ENCODE measurements around the gene PAM.

- TF ChIP-seq MAX (IDR thresholded peaks at IDR 0.05) (no peak), CTCF (IDR thresholded peaks at IDR 0.05 in 2 of 3, conservative IDR thresholded peaks at IDR 0.05 in 1 of 3; ENCODE audit: borderline replicate concordance in 1 of 3, insufficient read depth in 1 of 3, low read depth in 2 of 3, low read length in 2 of 3) (no peak), EZH2phosphoT487 (IDR thresholded peaks at IDR 0.05; ENCODE audit: borderline replicate concordance) (no peak), SRF (IDR thresholded peaks at IDR 0.05; ENCODE audit: low read depth) (no peak), POLR2A (IDR thresholded peaks at IDR 0.05; ENCODE audit: borderline replicate concordance, extremely low read depth, insufficient read depth, insufficient read length) (no peak), POLR2AphosphoS5 (IDR thresholded peaks at IDR 0.05; ENCODE audit: low read depth, low read length) (no peak), CEBPB (IDR thresholded peaks at IDR 0.05; ENCODE audit: low read depth) (no peak)
Observed at GRCh38 chr5:102833146-102833545, 78.0 kb downstream of the PAM start.
